GM23338 (cell line): ENCODE results near the gene UBAC2. TPM values are rescaled to one million over a fixed set of nuclear protein-coding genes. Genes with fewer than 3 reads are reported as not detected.

Source experiments
- ATAC-seq: fragments of 200-7000 bp; cut with Tn5 transposase; 3 replicates; pipeline ENCODE4 v1.9.1; 2020
- DNase-seq: peaks from one replicate; pipeline ENCODE4 v3.0.0-alpha.2; 2015; ENCODE audit warnings: low spot score
- H2AFZ ChIP-seq: fragments of 200-600 bp; sonication (generic); 2 replicates; pipeline ENCODE4 v1.8.0; 2016; ENCODE audit warnings: antibody characterized with exemption, mild to moderate bottlenecking, moderate library complexity
- H3F3A ChIP-seq: fragments of 200-600 bp; sonication (generic); replicated peaks from 2 replicates; pipeline ENCODE4 v1.8.0; 2017; ENCODE audit warnings: antibody characterized with exemption, mixed run types, low read depth
- H3K27ac ChIP-seq: fragments of 200-600 bp; sonication (generic); 2 replicates; pipeline ENCODE4 v1.6.1; 2016; ENCODE audit warnings: low read depth
- H3K27me3 ChIP-seq: fragments of 200-600 bp; sonication (generic); 2 replicates; pipeline ENCODE4 v1.8.0; 2016; ENCODE audit warnings: mild to moderate bottlenecking, mixed run types, moderate library complexity; ENCODE audit not compliant: insufficient read depth
- H3K36me3 ChIP-seq: fragments of 200-600 bp; sonication (generic); 2 replicates; pipeline ENCODE4 v1.8.0; 2016; ENCODE audit warnings: mild to moderate bottlenecking; ENCODE audit not compliant: insufficient read depth
- H3K4me1 ChIP-seq: fragments of 200-600 bp; sonication (generic); 2 replicates; pipeline ENCODE4 v1.8.0; 2016; ENCODE audit warnings: mild to moderate bottlenecking, moderate library complexity; ENCODE audit not compliant: insufficient read depth
- H3K4me2 ChIP-seq: fragments of 200-600 bp; sonication (generic); 2 replicates; pipeline ENCODE4 v1.7.1; 2017; ENCODE audit warnings: mixed run types
- H3K4me3 ChIP-seq: fragments of 200-600 bp; sonication (generic); 2 replicates; pipeline ENCODE4 v1.6.1; 2016; ENCODE audit warnings: mixed run types
- H3K79me2 ChIP-seq: fragments of 200-600 bp; sonication (generic); replicated peaks from 2 replicates; pipeline ENCODE4 v1.8.0; 2017; ENCODE audit warnings: mild to moderate bottlenecking; ENCODE audit not compliant: insufficient read depth
- H3K9me2 ChIP-seq: fragments of 200-600 bp; sonication (generic); 2 replicates; pipeline ENCODE4 v1.8.0; 2017; ENCODE audit not compliant: insufficient read depth
- H4K20me1 ChIP-seq: fragments of 200-600 bp; sonication (generic); replicated peaks from 2 replicates; pipeline ENCODE4 v1.8.0; 2017; ENCODE audit warnings: mild to moderate bottlenecking; ENCODE audit not compliant: insufficient read depth
- H3K27ac Mint-ChIP-seq: 2 replicates; pipeline ENCODE4 v1.8.0; 2020; ENCODE audit warnings: inconsistent platforms, mild to moderate bottlenecking, moderate library complexity, mixed read lengths
- H3K27me3 Mint-ChIP-seq: 3 replicates; pipeline ENCODE4 v1.8.0; 2022; ENCODE audit warnings: low read depth, mild to moderate bottlenecking, moderate library complexity, mixed read lengths, inconsistent platforms; ENCODE audit not compliant: insufficient read depth, poor library complexity
- H3K36me3 Mint-ChIP-seq: 3 replicates; pipeline ENCODE4 v1.8.0; 2021; ENCODE audit warnings: low read depth, mild to moderate bottlenecking, inconsistent platforms, moderate library complexity, mixed read lengths
- H3K4me1 Mint-ChIP-seq: 3 replicates; pipeline ENCODE4 v1.8.0; 2020; ENCODE audit warnings: mild to moderate bottlenecking, inconsistent platforms, mixed read lengths
- H3K4me3 Mint-ChIP-seq: 3 replicates; pipeline ENCODE4 v1.8.0; 2021; ENCODE audit warnings: moderate library complexity, mild to moderate bottlenecking, inconsistent platforms, mixed read lengths
- H3K9me3 Mint-ChIP-seq: 3 replicates; pipeline ENCODE4 v1.8.0; 2020; ENCODE audit warnings: moderate library complexity, mild to moderate bottlenecking, inconsistent platforms, mixed read lengths
- CREB1 ChIP-seq: fragments of 250-450 bp; sonication (Bioruptor Pico); IDR thresholded peaks from 2 replicates; pipeline ENCODE4 v1.5.0; 2020; ENCODE audit warnings: low read depth, mild to moderate bottlenecking, moderate library complexity
- CTCF ChIP-seq, 2 experiments: fragments of 200-600 bp in 1 of 2; sonication (generic) in 1 of 2; conservative IDR thresholded peaks; 2 replicates each; pipeline versions ENCODE4 v1.5.1 to v1.6.1; 2016 to 2017; ENCODE audit warnings: antibody characterized with exemption in 2 of 2, low read depth in 2 of 2, mild to moderate bottlenecking in 2 of 2, moderate library complexity in 1 of 2
- ETS1 ChIP-seq: IDR thresholded peaks from 2 replicates; pipeline ENCODE4 v1.6.1; 2016; ENCODE audit warnings: antibody characterized with exemption
- EZH2 ChIP-seq: fragments of 200-600 bp; sonication (generic); IDR thresholded peaks from one replicate; pipeline ENCODE4 v1.8.0; 2017; ENCODE audit warnings: antibody characterized with exemption, mild to moderate bottlenecking, low read depth; ENCODE audit not compliant: unreplicated experiment
- EZH2phosphoT487 ChIP-seq: fragments of 200-600 bp; sonication (generic); IDR thresholded peaks from one replicate; pipeline ENCODE4 v1.8.1; 2018; ENCODE audit warnings: antibody characterized with exemption; ENCODE audit not compliant: unreplicated experiment
- JUNB ChIP-seq: IDR thresholded peaks from one replicate; pipeline ENCODE4 v1.6.1; 2016; ENCODE audit warnings: antibody characterized with exemption; ENCODE audit not compliant: unreplicated experiment
- NANOG ChIP-seq: IDR thresholded peaks from 2 replicates; pipeline ENCODE4 v1.6.1; 2016; ENCODE audit warnings: antibody characterized with exemption, borderline replicate concordance
- POLR2AphosphoS5 ChIP-seq: IDR thresholded peaks from 2 replicates; pipeline ENCODE4 v1.6.1; 2016; ENCODE audit warnings: antibody characterized with exemption, low read depth
- REST ChIP-seq: IDR thresholded peaks from one replicate; pipeline ENCODE4 v1.6.1; 2018; ENCODE audit warnings: antibody characterized with exemption; ENCODE audit not compliant: unreplicated experiment
- STAT1 ChIP-seq: IDR thresholded peaks from one replicate; pipeline ENCODE4 v1.6.1; 2016; ENCODE audit warnings: antibody characterized with exemption; ENCODE audit not compliant: unreplicated experiment
- ZNF114 ChIP-seq: fragments of 250-450 bp; sonication (Bioruptor Pico); IDR thresholded peaks from 2 replicates; pipeline ENCODE4 v1.5.0; 2020; ENCODE audit warnings: mild to moderate bottlenecking, moderate library complexity
- ZNF331 ChIP-seq: fragments of 250-450 bp; sonication (Bioruptor Pico); IDR thresholded peaks from 2 replicates; pipeline ENCODE4 v1.5.0; 2020; ENCODE audit warnings: low read depth, mild to moderate bottlenecking, moderate library complexity
- polyA plus RNA-seq: library from polyadenylated mRNA; unstranded; fragments of >200 nt; fragmentation: Nextera tagmentation; extraction: Ambion mirVana; gene quantifications from 2 replicates; pipeline ENCODE4 v1.2.1, GENCODE V29; 2016
- total RNA-seq: library from RNA; depleted of rRNA; stranded (reverse); fragments of >200 nt; shearing (Covaris generic); gene quantifications from 2 replicates; pipeline ENCODE4 v1.2.3, GENCODE V29; 2014
- TF ChIP-seq, protein P1 (sequence below): fragments of 250-450 bp; sonication (Bioruptor Pico); IDR thresholded peaks from 2 replicates; pipeline ENCODE4 v1.5.0; 2020; ENCODE audit warnings: mild to moderate bottlenecking, moderate library complexity

UBAC2 gene
- total and polyA plus RNA-seq, 2 experiments from 2014 or later = 37.9 to 76.9 TPM

DNA sequence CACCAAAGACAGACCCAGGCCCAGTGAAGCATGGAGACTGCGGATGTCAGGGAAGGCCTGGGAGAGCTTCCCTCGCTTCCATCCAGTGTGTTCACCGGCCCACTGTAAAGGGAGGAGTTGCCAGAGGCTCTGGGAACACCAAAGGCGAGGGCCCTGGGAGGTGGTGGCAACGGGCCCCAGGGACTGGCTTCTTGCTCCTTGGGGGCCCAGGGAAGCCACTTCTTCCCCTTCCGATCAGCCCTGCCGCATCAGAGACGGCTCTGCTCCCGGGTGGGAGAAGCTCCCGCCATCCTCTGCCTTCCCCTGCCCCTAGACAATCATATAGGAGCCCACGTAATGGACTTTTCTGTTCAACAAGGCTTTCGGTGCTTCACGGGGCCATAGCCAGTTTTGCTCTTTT, 189.9 kb downstream of the UBAC2 start:
- H3K9me2 ChIP-seq = peaks cover 5% of the 10 kb centered on the region; the same call in 1 of the 2 replicates
- no peaks in the 10 kb centered on the region for H3K27me3 ChIP-seq
- H3K27ac ChIP-seq = no peak overlapping the region
- peaks cover 8% of the 10 kb centered on the region for H3K36me3 Mint-ChIP-seq
- no peak for ATAC-seq
- no peak overlapping the region for H3K27ac Mint-ChIP-seq
- no peaks in the 10 kb centered on the region for H3K9me3 Mint-ChIP-seq
- no peak overlapping the region for H3K4me3 ChIP-seq
- H4K20me1 ChIP-seq = no peaks in the 10 kb centered on the region
- H2AFZ ChIP-seq = no peak overlapping the region
- H3K4me3 Mint-ChIP-seq = no peak overlapping the region
- no peaks in the 10 kb centered on the region for H3K79me2 ChIP-seq
- H3K27me3 Mint-ChIP-seq = peaks cover 10% of the 10 kb centered on the region
- H3K4me2 ChIP-seq = no peak overlapping the region
- no peaks in the 10 kb centered on the region for H3K36me3 ChIP-seq
- H3F3A ChIP-seq = no peaks in the 10 kb centered on the region
- no peaks in the 10 kb centered on the region for H3K4me1 ChIP-seq
- no peak for TF ChIP-seq EZH2phosphoT487
- TF ChIP-seq EZH2 = no peak
- TF ChIP-seq, protein P1, sequence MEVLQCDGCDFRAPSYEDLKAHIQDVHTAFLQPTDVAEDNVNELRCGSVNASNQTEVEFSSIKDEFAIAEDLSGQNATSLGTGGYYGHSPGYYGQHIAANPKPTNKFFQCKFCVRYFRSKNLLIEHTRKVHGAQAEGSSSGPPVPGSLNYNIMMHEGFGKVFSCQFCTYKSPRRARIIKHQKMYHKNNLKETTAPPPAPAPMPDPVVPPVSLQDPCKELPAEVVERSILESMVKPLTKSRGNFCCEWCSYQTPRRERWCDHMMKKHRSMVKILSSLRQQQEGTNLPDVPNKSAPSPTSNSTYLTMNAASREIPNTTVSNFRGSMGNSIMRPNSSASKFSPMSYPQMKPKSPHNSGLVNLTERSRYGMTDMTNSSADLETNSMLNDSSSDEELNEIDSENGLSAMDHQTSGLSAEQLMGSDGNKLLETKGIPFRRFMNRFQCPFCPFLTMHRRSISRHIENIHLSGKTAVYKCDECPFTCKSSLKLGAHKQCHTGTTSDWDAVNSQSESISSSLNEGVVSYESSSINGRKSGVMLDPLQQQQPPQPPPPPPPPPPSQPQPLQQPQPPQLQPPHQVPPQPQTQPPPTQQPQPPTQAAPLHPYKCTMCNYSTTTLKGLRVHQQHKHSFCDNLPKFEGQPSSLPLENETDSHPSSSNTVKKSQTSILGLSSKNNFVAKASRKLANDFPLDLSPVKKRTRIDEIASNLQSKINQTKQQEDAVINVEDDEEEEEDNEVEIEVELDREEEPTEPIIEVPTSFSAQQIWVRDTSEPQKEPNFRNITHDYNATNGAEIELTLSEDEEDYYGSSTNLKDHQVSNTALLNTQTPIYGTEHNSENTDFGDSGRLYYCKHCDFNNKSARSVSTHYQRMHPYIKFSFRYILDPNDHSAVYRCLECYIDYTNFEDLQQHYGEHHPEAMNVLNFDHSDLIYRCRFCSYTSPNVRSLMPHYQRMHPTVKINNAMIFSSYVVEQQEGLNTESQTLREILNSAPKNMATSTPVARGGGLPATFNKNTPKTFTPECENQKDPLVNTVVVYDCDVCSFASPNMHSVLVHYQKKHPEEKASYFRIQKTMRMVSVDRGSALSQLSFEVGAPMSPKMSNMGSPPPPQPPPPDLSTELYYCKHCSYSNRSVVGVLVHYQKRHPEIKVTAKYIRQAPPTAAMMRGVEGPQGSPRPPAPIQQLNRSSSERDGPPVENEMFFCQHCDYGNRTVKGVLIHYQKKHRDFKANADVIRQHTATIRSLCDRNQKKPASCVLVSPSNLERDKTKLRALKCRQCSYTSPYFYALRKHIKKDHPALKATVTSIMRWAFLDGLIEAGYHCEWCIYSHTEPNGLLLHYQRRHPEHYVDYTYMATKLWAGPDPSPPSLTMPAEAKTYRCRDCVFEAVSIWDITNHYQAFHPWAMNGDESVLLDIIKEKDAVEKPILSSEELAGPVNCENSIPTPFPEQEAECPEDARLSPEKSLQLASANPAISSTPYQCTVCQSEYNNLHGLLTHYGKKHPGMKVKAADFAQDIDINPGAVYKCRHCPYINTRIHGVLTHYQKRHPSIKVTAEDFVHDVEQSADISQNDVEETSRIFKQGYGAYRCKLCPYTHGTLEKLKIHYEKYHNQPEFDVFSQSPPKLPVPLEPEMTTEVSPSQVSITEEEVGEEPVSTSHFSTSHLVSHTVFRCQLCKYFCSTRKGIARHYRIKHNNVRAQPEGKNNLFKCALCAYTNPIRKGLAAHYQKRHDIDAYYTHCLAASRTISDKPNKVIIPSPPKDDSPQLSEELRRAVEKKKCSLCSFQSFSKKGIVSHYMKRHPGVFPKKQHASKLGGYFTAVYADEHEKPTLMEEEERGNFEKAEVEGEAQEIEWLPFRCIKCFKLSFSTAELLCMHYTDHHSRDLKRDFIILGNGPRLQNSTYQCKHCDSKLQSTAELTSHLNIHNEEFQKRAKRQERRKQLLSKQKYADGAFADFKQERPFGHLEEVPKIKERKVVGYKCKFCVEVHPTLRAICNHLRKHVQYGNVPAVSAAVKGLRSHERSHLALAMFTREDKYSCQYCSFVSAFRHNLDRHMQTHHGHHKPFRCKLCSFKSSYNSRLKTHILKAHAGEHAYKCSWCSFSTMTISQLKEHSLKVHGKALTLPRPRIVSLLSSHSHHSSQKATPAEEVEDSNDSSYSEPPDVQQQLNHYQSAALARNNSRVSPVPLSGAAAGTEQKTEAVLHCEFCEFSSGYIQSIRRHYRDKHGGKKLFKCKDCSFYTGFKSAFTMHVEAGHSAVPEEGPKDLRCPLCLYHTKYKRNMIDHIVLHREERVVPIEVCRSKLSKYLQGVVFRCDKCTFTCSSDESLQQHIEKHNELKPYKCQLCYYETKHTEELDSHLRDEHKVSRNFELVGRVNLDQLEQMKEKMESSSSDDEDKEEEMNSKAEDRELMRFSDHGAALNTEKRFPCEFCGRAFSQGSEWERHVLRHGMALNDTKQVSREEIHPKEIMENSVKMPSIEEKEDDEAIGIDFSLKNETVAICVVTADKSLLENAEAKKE (CRISPR knock-in tag) = no peak
- no peak for TF ChIP-seq JUNB
- TF ChIP-seq POLR2AphosphoS5 = no peak
- no peak for TF ChIP-seq CREB1 (CRISPR knock-in tag)
- TF ChIP-seq STAT1 = no peak
- TF ChIP-seq ZNF331 (CRISPR knock-in tag) = no peak
- TF ChIP-seq REST = no peak
- no peak for TF ChIP-seq ZNF114 (CRISPR knock-in tag)
- no peak for TF ChIP-seq ETS1
- no peak for TF ChIP-seq NANOG
- no peak for TF ChIP-seq CTCF (conservative IDR thresholded peaks at IDR 0.05; ENCODE audit: low read depth in 2 of 2)
- no peak for DNase-seq
- H3K4me1 Mint-ChIP-seq = peaks cover 17% of the 10 kb centered on the region
